ENCODE results near the gene HSD17B12. TPM values are rescaled to one million over a fixed set of nuclear protein-coding genes. Genes with fewer than 3 reads are reported as not detected.

The HSD17B12 gene
- total and polyA plus RNA-seq, 2 experiments from 2014 or later: 83.2 to 137 TPM

- TF ChIP-seq EZH2 (IDR thresholded peaks at IDR 0.05; ENCODE audit: borderline replicate concordance) (no peak), EZH2phosphoT487 (IDR thresholded peaks at IDR 0.05; ENCODE audit: low read depth, severe bottlenecking, unreplicated experiment) (no peak), CTCF (IDR thresholded peaks at IDR 0.05; ENCODE audit: poor library complexity) (no peak)
- no peak for DNase-seq (ENCODE audit: low spot score)
- Histone ChIP-seq H3K9me3 (ENCODE audit: low read depth) (no peaks in the 10 kb centered on the region), H3K27ac (no peak overlapping the region), H3K27me3 (no peaks in the 10 kb centered on the region), H4K20me1 (ENCODE audit: insufficient read depth, poor library complexity, severe bottlenecking) (no peaks in the 10 kb centered on the region), H2AFZ (no peak overlapping the region), H3K79me2 (no peaks in the 10 kb centered on the region), H3K4me1 (ENCODE audit: insufficient read depth) (no peaks in the 10 kb centered on the region), H3K4me2 (no peak overlapping the region), H3K36me3 (replicated peaks; ENCODE audit: insufficient read depth, low read depth) (no peaks in the 10 kb centered on the region), H3K9me2 (replicated peaks; ENCODE audit: insufficient read depth) (no peaks in the 10 kb centered on the region), H3K4me3 (no peak overlapping the region)
- over 99% methylated on average over 7 of the region's 7 CpGs for WGBS (ENCODE audit: low lambda C conversion rate, missing lambda C conversion rate)
Observed at GRCh38 chr11:43772733-43773132, 92.2 kb downstream of the HSD17B12 start.

- TF ChIP-seq CTCF (IDR thresholded peaks at IDR 0.05; ENCODE audit: poor library complexity) (no peak), EZH2 (IDR thresholded peaks at IDR 0.05; ENCODE audit: borderline replicate concordance) (no peak), EZH2phosphoT487 (IDR thresholded peaks at IDR 0.05; ENCODE audit: low read depth, severe bottlenecking, unreplicated experiment) (no peak)
Observed at GRCh38 chr11:43774786-43775185, 94.2 kb downstream of the HSD17B12 start.

GRCh38 chr11:43779306-43779705, 98.8 kb downstream of the HSD17B12 start:
- Histone ChIP-seq H4K20me1 (ENCODE audit: insufficient read depth, poor library complexity, severe bottlenecking) (no peaks in the 10 kb centered on the region), H3K27me3 (no peaks in the 10 kb centered on the region), H3K9me2 (replicated peaks; ENCODE audit: insufficient read depth) (no peaks in the 10 kb centered on the region), H3K4me3 (no peak overlapping the region), H3K79me2 (peaks cover 2% of the 10 kb centered on the region), H3K4me1 (ENCODE audit: insufficient read depth) (no peaks in the 10 kb centered on the region), H3K9me3 (ENCODE audit: low read depth) (peaks cover under 1% of the 10 kb centered on the region), H3K4me2 (no peak overlapping the region), H2AFZ (no peak overlapping the region), H3K27ac (no peak overlapping the region), H3K36me3 (replicated peaks; ENCODE audit: insufficient read depth, low read depth) (no peaks in the 10 kb centered on the region)
- 84% methylated on average over 2 of the region's 2 CpGs for WGBS (ENCODE audit: low lambda C conversion rate, missing lambda C conversion rate)
- DNase-seq (ENCODE audit: low spot score): no peak
- TF ChIP-seq CTCF (IDR thresholded peaks at IDR 0.05; ENCODE audit: poor library complexity): no peak
- TF ChIP-seq EZH2phosphoT487 (IDR thresholded peaks at IDR 0.05; ENCODE audit: low read depth, severe bottlenecking, unreplicated experiment): no peak
- TF ChIP-seq EZH2 (IDR thresholded peaks at IDR 0.05; ENCODE audit: borderline replicate concordance): no peak

More at GRCh38 chr11:43774786-43775185, 94.2 kb downstream of the HSD17B12 start:
- WGBS (ENCODE audit: low lambda C conversion rate, missing lambda C conversion rate): 98% methylated on average over 2 of the region's 2 CpGs
- Histone ChIP-seq H3K36me3 (replicated peaks; ENCODE audit: insufficient read depth, low read depth) (no peaks in the 10 kb centered on the region), H3K4me1 (ENCODE audit: insufficient read depth) (no peaks in the 10 kb centered on the region), H3K9me2 (replicated peaks; ENCODE audit: insufficient read depth) (no peaks in the 10 kb centered on the region), H3K9me3 (ENCODE audit: low read depth) (no peaks in the 10 kb centered on the region), H2AFZ (no peak overlapping the region), H4K20me1 (ENCODE audit: insufficient read depth, poor library complexity, severe bottlenecking) (no peaks in the 10 kb centered on the region), H3K27me3 (no peaks in the 10 kb centered on the region), H3K4me3 (no peak overlapping the region), H3K27ac (no peak overlapping the region), H3K4me2 (no peak overlapping the region), H3K79me2 (no peaks in the 10 kb centered on the region)
- DNase-seq (ENCODE audit: low spot score): no peak

GRCh38 chr11:43784301-43784700, 103.8 kb downstream of the HSD17B12 start:
- Histone ChIP-seq H3K4me3 (no peak overlapping the region), H3K27me3 (no peaks in the 10 kb centered on the region), H3K4me2 (no peak overlapping the region), H3K9me2 (replicated peaks; ENCODE audit: insufficient read depth) (no peaks in the 10 kb centered on the region), H3K36me3 (replicated peaks; ENCODE audit: insufficient read depth, low read depth) (no peaks in the 10 kb centered on the region), H3K27ac (no peak overlapping the region), H3K4me1 (ENCODE audit: insufficient read depth) (no peaks in the 10 kb centered on the region), H3K79me2 (peaks cover 6% of the 10 kb centered on the region), H4K20me1 (ENCODE audit: insufficient read depth, poor library complexity, severe bottlenecking) (no peaks in the 10 kb centered on the region), H3K9me3 (ENCODE audit: low read depth) (peaks cover 6% of the 10 kb centered on the region), H2AFZ (no peak overlapping the region)
- 100% methylated on average over 1 of the region's 1 CpG for WGBS (ENCODE audit: low lambda C conversion rate, missing lambda C conversion rate)
- TF ChIP-seq EZH2 (IDR thresholded peaks at IDR 0.05; ENCODE audit: borderline replicate concordance) (no peak), EZH2phosphoT487 (IDR thresholded peaks at IDR 0.05; ENCODE audit: low read depth, severe bottlenecking, unreplicated experiment) (no peak), CTCF (IDR thresholded peaks at IDR 0.05; ENCODE audit: poor library complexity) (no peak)
- no peak for DNase-seq (ENCODE audit: low spot score)
